ENCODE data around the gene SLK.

GRCh38 chr10:104049504-104050250, 82.7 kb downstream of the SLK start:
- TF ChIP-seq POLR2AphosphoS5 (IDR thresholded peaks at IDR 0.05; ENCODE audit: low read depth, low read length) (no peak), SIN3A (IDR thresholded peaks at IDR 0.05; ENCODE audit: borderline replicate concordance, insufficient read depth, low read length) (no peak)

Data from PFSK-1 (cell line).